Lower leg skin (tissue), 4 donors: ENCODE measurements around the gene NKD2. TPM values are rescaled to one million over a fixed set of nuclear protein-coding genes. Genes with fewer than 3 reads are reported as not detected.

Experiments used
- DNase-seq, 2 donors: peaks; one replicate each; pipeline ENCODE4 v3.0.0-alpha.2; 2019; ENCODE audit warnings: low spot score in 2 of 2
- H3K4me3 ChIP-seq: fragments of 200-600 bp; sonication (generic); 2 replicates; pipeline ENCODE4 v1.5.1; 2017; ENCODE audit warnings: mild to moderate bottlenecking, low read depth; ENCODE audit not compliant: poor library complexity, severe bottlenecking
- POLR2A ChIP-seq, 2 donors: fragments of 450-650 bp; IDR thresholded peaks; one replicate each; pipeline ENCODE4 v1.6.1; 2016 to 2017; ENCODE audit warnings: antibody characterized with exemption in 2 of 2, mild to moderate bottlenecking in 1 of 2, moderate library complexity in 1 of 2
- WGBS, 2 donors: methylation state at CpG; one replicate each; pipeline ENCODE4 v1.1.5; 2018; 5-methylcytosine and 5-hydroxymethylcytosine counted together
- intact Hi-C: fragments of 100-400 bp; cut with DNase I; formaldehyde crosslinking; loops from one replicate; pipeline ENCODE4 v1.15.0; 2023; ENCODE audit warnings: low total_unique reads
- total RNA-seq, 4 donors: library from RNA; depleted of rRNA; stranded (reverse); fragments of >200 nt; gene quantifications; one replicate each; pipeline ENCODE4 v1.1.0, GENCODE V29; 2016
- TF ChIP-seq, protein P1 (sequence below), 3 donors: fragments of 450-650 bp; IDR thresholded peaks; one replicate each; pipeline ENCODE4 v1.5.1; 2016; ENCODE audit warnings: antibody characterized with exemption in 3 of 3, mild to moderate bottlenecking in 3 of 3, moderate library complexity in 2 of 3

Gene NKD2
- total RNA-seq, 4 donors from 2014 or later, result 2.7 to 9.4 (median 3.5) TPM

GRCh38 chr5:1061916-1062315 is 53.3 kb downstream of the NKD2 start:
- no peak overlapping the region for H3K4me3 ChIP-seq
- intact Hi-C loops, result no loop called here
- WGBS, 2 donors, result 84 to 94% methylated on average over 10 of the region's 10 CpGs
- TF ChIP-seq POLR2A (IDR thresholded peaks at IDR 0.05), result no peak
- TF ChIP-seq, protein P1, sequence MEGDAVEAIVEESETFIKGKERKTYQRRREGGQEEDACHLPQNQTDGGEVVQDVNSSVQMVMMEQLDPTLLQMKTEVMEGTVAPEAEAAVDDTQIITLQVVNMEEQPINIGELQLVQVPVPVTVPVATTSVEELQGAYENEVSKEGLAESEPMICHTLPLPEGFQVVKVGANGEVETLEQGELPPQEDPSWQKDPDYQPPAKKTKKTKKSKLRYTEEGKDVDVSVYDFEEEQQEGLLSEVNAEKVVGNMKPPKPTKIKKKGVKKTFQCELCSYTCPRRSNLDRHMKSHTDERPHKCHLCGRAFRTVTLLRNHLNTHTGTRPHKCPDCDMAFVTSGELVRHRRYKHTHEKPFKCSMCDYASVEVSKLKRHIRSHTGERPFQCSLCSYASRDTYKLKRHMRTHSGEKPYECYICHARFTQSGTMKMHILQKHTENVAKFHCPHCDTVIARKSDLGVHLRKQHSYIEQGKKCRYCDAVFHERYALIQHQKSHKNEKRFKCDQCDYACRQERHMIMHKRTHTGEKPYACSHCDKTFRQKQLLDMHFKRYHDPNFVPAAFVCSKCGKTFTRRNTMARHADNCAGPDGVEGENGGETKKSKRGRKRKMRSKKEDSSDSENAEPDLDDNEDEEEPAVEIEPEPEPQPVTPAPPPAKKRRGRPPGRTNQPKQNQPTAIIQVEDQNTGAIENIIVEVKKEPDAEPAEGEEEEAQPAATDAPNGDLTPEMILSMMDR (IDR thresholded peaks at IDR 0.05), result no peak
- no peak for DNase-seq

DNA sequence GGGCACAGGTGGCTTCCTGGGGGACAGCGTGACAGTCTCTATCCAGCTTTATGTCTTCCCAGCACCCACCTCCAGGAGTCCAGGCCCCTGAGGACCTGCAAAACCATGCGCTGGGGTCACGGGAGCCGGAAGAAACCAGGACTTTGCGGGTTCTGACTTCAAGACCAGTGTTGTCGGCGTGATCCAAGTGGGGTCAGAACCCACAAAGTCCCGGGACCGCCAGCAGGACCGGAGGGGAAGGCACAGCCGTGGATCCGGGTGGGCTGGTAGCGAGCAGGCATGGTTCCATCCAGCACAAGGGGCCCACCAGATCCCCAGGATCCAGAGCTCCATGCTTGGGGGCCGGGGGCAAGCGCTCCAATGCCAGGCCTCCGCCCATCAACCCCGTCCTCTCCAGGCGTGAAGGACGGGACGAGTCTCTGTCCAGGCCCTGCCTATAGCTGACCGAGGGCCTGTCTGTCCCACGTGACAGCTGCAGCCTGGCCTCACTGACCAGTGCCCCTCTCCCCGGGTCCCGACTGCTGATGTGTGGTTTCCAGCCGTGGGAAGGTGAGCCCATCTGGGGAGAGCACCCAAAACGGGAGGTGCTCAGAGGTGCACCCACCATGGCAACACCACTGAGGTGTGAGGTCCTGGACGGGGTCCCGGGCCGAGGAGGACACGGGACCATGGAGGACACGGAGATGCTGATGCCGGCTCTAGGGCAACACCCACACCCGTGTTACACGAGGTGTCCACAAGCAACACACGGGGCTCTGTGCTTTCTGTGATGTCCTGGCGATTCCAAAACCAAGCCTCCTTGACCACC is 54.4 kb downstream of the NKD2 start:
- WGBS, 2 donors, result 90 to 96% methylated on average over 35 to 36 of the region's 36 CpGs
- intact Hi-C loops, result no loop called here
- no peak for DNase-seq
- no peak overlapping the region for H3K4me3 ChIP-seq
- TF ChIP-seq, protein P1 (IDR thresholded peaks at IDR 0.05), result no peak

DNA sequence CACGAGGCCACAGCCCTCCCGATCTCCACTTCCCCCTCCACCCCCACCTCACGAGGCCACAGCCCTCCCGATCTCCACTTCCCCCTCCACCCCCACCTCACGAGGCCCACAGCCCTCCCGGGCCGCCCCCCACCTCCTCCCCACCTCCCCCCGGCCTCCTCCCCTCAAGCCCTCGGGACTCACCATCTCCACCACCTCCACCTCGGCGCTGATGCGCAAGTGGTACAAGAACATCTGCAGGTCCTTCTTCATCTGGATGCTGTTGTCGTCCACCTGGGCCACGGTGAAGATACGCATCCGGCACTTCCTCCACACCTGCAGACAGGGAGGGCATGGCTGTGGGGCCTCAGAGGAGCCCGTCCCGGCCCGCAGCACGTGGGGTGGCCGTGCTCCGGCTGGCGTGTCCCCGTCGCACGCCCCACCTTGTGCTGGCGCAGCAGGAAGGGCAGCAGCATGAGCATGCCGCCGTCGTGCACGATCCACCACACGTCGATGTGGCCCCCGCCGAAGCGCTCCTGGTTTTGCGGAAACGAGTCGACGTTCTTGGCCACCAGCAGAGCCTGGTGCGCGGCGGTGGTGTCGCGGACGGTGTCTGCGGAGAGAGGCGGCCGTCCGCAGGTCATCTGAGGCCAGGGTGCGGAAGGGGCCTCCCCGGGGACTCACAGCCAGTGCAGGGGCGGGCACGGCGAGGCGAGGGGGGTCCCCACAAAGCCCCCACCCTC is 55.2 kb downstream of the NKD2 start:
- 94% methylated on average over 34 to 47 of the region's 56 CpGs for WGBS, 2 donors
- no peak for DNase-seq
- no peak for TF ChIP-seq POLR2A (IDR thresholded peaks at IDR 0.05)
- TF ChIP-seq, protein P1 (IDR thresholded peaks at IDR 0.05), result no peak
- intact Hi-C loops, result no loop called here
- H3K4me3 ChIP-seq, result no peak overlapping the region

DNA sequence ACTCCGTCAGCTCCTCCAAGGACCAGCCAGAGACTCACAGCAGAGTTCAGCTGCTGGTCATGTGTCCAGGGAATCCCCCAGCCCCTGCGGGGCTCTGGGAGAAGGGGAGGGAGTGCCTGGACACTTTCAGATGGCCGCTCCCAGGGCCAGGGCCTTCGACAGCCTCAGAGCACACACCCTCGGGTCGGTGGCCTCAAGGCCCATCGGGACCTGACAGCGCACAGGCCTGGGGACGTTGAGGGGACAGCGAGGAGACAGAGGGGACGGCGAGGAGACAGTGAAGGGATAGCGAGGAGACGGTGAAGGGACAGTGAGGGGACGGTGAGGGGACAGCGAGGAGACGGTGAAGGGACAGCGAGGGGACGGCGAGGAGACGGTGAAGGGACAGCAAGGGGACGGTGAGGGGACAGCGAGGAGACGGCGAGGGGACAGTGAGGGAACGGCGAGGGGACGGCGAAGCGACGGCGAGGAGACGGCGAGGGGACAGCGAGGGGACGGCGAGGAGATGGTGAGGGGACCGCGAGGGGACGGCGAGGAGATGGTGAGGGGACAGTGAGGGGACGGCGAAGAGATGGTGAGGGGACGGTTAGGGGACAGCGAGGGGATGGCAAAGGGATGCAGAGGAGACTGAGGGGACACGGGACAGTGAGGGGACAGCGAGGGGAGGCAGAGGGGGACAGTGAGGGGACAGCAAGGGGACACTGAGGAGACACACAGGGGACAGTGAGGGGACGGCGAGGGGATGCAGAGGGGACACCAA is 56.0 kb downstream of the NKD2 start:
- no peak for TF ChIP-seq POLR2A (IDR thresholded peaks at IDR 0.05)
- TF ChIP-seq, protein P1 (IDR thresholded peaks at IDR 0.05), result no peak
- intact Hi-C loops, result no loop called here

DNA sequence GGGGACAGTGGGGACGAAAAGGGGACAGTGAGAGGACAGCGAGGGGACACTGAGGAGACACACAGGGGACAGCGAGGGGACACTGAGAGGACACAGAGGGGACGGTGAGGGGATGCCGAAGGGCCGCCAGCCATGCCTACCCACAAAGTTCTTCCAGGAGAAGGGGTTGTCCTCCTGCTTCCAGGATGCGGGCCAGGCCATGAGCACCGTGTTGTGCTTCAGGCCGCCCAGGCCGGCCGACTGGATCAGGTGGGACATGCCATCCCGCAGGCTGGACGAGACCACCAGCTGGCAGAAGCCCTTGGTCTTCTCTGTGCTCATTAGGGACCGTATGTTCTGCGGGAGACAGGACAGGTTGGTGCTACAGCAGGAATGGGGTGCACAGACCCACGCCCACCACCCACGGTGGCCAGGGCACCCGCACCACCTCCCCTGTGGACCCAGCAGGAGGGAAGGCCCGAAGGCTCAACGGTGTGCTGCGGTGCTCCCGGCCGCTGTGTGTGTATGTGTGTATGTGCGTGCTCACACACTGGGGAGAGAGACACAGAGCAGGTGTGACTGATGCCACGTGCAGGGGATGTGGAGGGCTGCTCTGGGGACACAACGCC is 56.6 kb downstream of the NKD2 start:
- no peak overlapping the region for H3K4me3 ChIP-seq
- intact Hi-C loops, result no loop called here
- DNase-seq, result no peak
- no peak for TF ChIP-seq POLR2A (IDR thresholded peaks at IDR 0.05)
- TF ChIP-seq, protein P1 (IDR thresholded peaks at IDR 0.05), result no peak
- 86 to 87% methylated on average over 23 to 26 of the region's 26 CpGs for WGBS, 2 donors

More for the DNA sequence above, 56.0 kb downstream of the NKD2 start:
- no peak for DNase-seq
- WGBS, 2 donors, result 87 to 89% methylated on average over 48 to 49 of the region's 49 CpGs
- no peak overlapping the region for H3K4me3 ChIP-seq
